Stomach (tissue), 4 donors: ENCODE results near the gene MBOAT2.

Experiments
- EP300 ChIP-seq: sonication (generic); formaldehyde crosslinking; IDR thresholded peaks from one replicate; pipeline ENCODE4 v1.6.1; 2017; ENCODE audit warnings: antibody characterized with exemption
- POLR2A ChIP-seq, 4 donors: fragments of 450-650 bp; IDR thresholded peaks; one replicate each; pipeline ENCODE4 v1.6.1; 2016; ENCODE audit warnings: antibody characterized with exemption in 4 of 4, control low read depth in 2 of 4, mild to moderate bottlenecking in 1 of 4, moderate library complexity in 1 of 4
- TF ChIP-seq, protein P1 (sequence below), 7 experiments: fragments of 450-650 bp in 4 of 7; fragments of 200-600 bp in 3 of 7; sonication (generic) in 3 of 7; IDR thresholded peaks; one replicate each; pipeline ENCODE4 v1.5.1; 2016 to 2019; ENCODE audit warnings: antibody characterized with exemption in 7 of 7, control low read depth in 2 of 7, mild to moderate bottlenecking in 1 of 7

GRCh38 chr2:9001229-9001628, 2.3 kb downstream of the MBOAT2 start:
- TF ChIP-seq POLR2A (IDR thresholded peaks at IDR 0.05): no peak
- TF ChIP-seq, protein P1, sequence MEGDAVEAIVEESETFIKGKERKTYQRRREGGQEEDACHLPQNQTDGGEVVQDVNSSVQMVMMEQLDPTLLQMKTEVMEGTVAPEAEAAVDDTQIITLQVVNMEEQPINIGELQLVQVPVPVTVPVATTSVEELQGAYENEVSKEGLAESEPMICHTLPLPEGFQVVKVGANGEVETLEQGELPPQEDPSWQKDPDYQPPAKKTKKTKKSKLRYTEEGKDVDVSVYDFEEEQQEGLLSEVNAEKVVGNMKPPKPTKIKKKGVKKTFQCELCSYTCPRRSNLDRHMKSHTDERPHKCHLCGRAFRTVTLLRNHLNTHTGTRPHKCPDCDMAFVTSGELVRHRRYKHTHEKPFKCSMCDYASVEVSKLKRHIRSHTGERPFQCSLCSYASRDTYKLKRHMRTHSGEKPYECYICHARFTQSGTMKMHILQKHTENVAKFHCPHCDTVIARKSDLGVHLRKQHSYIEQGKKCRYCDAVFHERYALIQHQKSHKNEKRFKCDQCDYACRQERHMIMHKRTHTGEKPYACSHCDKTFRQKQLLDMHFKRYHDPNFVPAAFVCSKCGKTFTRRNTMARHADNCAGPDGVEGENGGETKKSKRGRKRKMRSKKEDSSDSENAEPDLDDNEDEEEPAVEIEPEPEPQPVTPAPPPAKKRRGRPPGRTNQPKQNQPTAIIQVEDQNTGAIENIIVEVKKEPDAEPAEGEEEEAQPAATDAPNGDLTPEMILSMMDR (IDR thresholded peaks at IDR 0.05): no peak
- no peak for TF ChIP-seq EP300
